Gastrocnemius medialis (tissue), 4 donors: ENCODE data around the gene JOSD2.

Experiments used
- CTCF ChIP-seq, 5 experiments: fragments of 450-650 bp in 3 of 5; fragments of 200-600 bp in 2 of 5; sonication (generic) in 2 of 5; IDR thresholded peaks in 4 of 5; conservative IDR thresholded peaks in 1 of 5; 1 replicate in 4 of 5; 2 replicates in 1 of 5; pipeline ENCODE4 v1.5.1; 2016 to 2019; ENCODE audit warnings: antibody characterized with exemption in 5 of 5, mild to moderate bottlenecking in 3 of 5, moderate library complexity in 3 of 5
- POLR2A ChIP-seq, 2 donors: fragments of 450-650 bp; IDR thresholded peaks; one replicate each; pipeline ENCODE4 v1.6.1; 2017; ENCODE audit warnings: antibody characterized with exemption in 2 of 2, mild to moderate bottlenecking in 2 of 2, moderate library complexity in 2 of 2

DNA sequence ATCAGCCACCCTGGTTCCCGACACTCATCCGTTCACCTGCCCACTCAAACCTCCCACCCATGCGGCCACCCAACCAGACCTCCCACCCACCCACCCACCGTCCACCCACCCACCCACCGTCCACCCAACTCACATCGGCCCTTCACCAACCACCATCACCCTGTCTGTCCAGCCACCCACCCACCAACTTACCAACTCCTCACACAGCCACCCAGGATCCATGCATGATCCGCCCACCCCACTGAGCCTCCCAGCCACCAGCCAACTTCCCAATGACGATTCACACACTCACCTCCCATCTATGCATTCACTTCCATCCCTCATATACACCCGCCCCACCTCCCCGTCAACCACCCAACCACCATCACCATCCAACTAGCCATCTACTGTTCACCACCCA is 4.3 kb downstream of the JOSD2 start:
- TF ChIP-seq CTCF (IDR thresholded peaks at IDR 0.05 in 4 of 5, conservative IDR thresholded peaks at IDR 0.05 in 1 of 5): no peak
- TF ChIP-seq POLR2A (IDR thresholded peaks at IDR 0.05): no peak
